H1 (cell line): ENCODE data around the gene KRTAP10-2. TPM values are rescaled to one million over a fixed set of nuclear protein-coding genes. Genes with fewer than 3 reads are reported as not detected.
A peak's percentile ranks its signal among the peaks of the same experiment; 100 is the strongest.

ENCODE experiments used
- CTCF ChIA-PET: fragments of 300-600 bp; sonication (Branson Sonifier 250); formaldehyde crosslinking; loops from one replicate; lab custom pipeline; 2021; ENCODE audit not compliant: partially characterized antibody; lab: Charles Lee
- POLR2A ChIA-PET: fragments of 300-600 bp; sonication (Branson Sonifier 250); formaldehyde crosslinking; loops from one replicate; lab custom pipeline; 2021; ENCODE audit warnings: inconsistent platforms; ENCODE audit not compliant: partially characterized antibody; lab: Charles Lee
- DNase-seq, 2 experiments: peaks; one replicate each; pipeline versions ENCODE4 v3.0.0 to v3.0.0-alpha.2; 2010 to 2022; ENCODE audit warnings: low spot score in 2 of 2, low read depth in 1 of 2, mixed read lengths in 1 of 2
- FAIRE-seq: peaks from 2 replicates; lab custom pipeline; 2011; peaks lifted over from hg19 to GRCh38; lab: Jason Lieb, UNC
- H2AFZ ChIP-seq: 2 replicates; pipeline ENCODE4 v1.8.1; 2012; ENCODE audit warnings: low read length, inconsistent platforms
- H2AK5ac ChIP-seq: 2 replicates; pipeline ENCODE4 v1.6.1; 2013; ENCODE audit warnings: low read depth, low read length
- H2BK120ac ChIP-seq: replicated peaks from 2 replicates; pipeline ENCODE3; 2013; ENCODE audit warnings: low read depth, low read length, inconsistent platforms
- H2BK12ac ChIP-seq: 2 replicates; pipeline ENCODE4 v1.6.1; 2013; ENCODE audit warnings: low read depth, low read length
- H2BK15ac ChIP-seq: 2 replicates; pipeline ENCODE4 v1.6.1; 2013; ENCODE audit warnings: low read length
- H2BK20ac ChIP-seq: 2 replicates; pipeline ENCODE4 v1.6.1; 2013; ENCODE audit warnings: low read length
- H2BK5ac ChIP-seq: 2 replicates; pipeline ENCODE4 v1.6.1; 2013; ENCODE audit warnings: low read depth, low read length
- H3K14ac ChIP-seq: 2 replicates; pipeline ENCODE4 v1.6.1; 2013; ENCODE audit warnings: inconsistent platforms; ENCODE audit not compliant: insufficient read length
- H3K18ac ChIP-seq: 2 replicates; pipeline ENCODE4 v1.6.1; 2013; ENCODE audit warnings: low read length; ENCODE audit errors: extremely low read depth
- H3K23ac ChIP-seq: 2 replicates; pipeline ENCODE4 v1.6.1; 2013; ENCODE audit warnings: inconsistent platforms; ENCODE audit not compliant: insufficient read length
- H3K23me2 ChIP-seq: 2 replicates; pipeline ENCODE4 v1.6.1; 2013; ENCODE audit warnings: low read depth, low read length
- H3K27ac ChIP-seq: 2 replicates; pipeline ENCODE4 v1.6.1; 2011; ENCODE audit warnings: low read depth, low read length, inconsistent platforms
- H3K27me3 ChIP-seq, 4 experiments: replicated peaks in 1 of 4; 1 replicate in 1 of 4; 2 replicates in 3 of 4; pipeline versions ENCODE4 v1.6.1 to v1.8.1; 2011 to 2013; ENCODE audit warnings: low read length in 3 of 4, mild to moderate bottlenecking in 3 of 4, inconsistent platforms in 2 of 4, mixed read lengths in 2 of 4, moderate library complexity in 1 of 4; ENCODE audit not compliant: control insufficient read depth in 3 of 4, insufficient read depth in 3 of 4; ENCODE audit errors: extremely low read depth in 1 of 4
- H3K36me3 ChIP-seq, 4 experiments: 2 replicates each; pipeline versions ENCODE4 v1.6.1 to v1.8.1; 2011 to 2013; ENCODE audit warnings: mild to moderate bottlenecking in 4 of 4, low read length in 3 of 4, moderate library complexity in 2 of 4, control low read depth in 1 of 4, inconsistent platforms in 1 of 4; ENCODE audit not compliant: insufficient read depth in 4 of 4, control insufficient read depth in 2 of 4
- H3K4ac ChIP-seq: replicated peaks from 2 replicates; pipeline ENCODE3; 2013; ENCODE audit warnings: low read length, low read depth, mixed read lengths, inconsistent platforms; ENCODE audit not compliant: insufficient read length
- H3K4me1 ChIP-seq, 4 experiments: replicated peaks in 1 of 4; 1 replicate in 1 of 4; 2 replicates in 3 of 4; pipeline versions ENCODE4 v1.6.1 to v1.8.1; 2011 to 2013; ENCODE audit warnings: low read length in 3 of 4, inconsistent platforms in 2 of 4, mixed read lengths in 1 of 4; ENCODE audit not compliant: insufficient read depth in 4 of 4, control insufficient read depth in 3 of 4
- H3K4me2 ChIP-seq, 2 experiments: 2 replicates each; pipeline versions ENCODE4 v1.6.1 to v1.8.1; 2011 to 2013; ENCODE audit warnings: low read depth in 2 of 2, low read length in 2 of 2, control low read depth in 1 of 2, inconsistent platforms in 1 of 2, mild to moderate bottlenecking in 1 of 2; ENCODE audit not compliant: insufficient read depth in 1 of 2
- H3K4me3 ChIP-seq, 4 experiments: fragments of 200-600, 300-600 bp in 1 of 4; sonication (generic), shearing (Covaris generic), sonication (Bioruptor Twin) in 1 of 4; 2 replicates each; pipeline versions ENCODE4 v1.5.1 to v1.8.1; 2011 to 2016; ENCODE audit warnings: low read length in 4 of 4, low read depth in 3 of 4, control low read depth in 2 of 4, inconsistent platforms in 2 of 4, mild to moderate bottlenecking in 2 of 4, mixed read lengths in 1 of 4, moderate library complexity in 1 of 4; ENCODE audit not compliant: insufficient read depth in 2 of 4; ENCODE audit errors: extremely low read depth in 1 of 4
- H3K56ac ChIP-seq: replicated peaks from 2 replicates; pipeline ENCODE3; 2013; ENCODE audit warnings: low read depth, mild to moderate bottlenecking, mixed read lengths, low read length, inconsistent platforms; ENCODE audit not compliant: insufficient read length
- H3K79me1 ChIP-seq: 2 replicates; pipeline ENCODE4 v1.6.1; 2013; ENCODE audit warnings: low read depth, low read length, control low read depth
- H3K79me2 ChIP-seq, 2 experiments: 2 replicates each; pipeline versions ENCODE4 v1.6.1 to v1.8.1; 2012 to 2013; ENCODE audit warnings: low read length in 2 of 2, mild to moderate bottlenecking in 2 of 2, inconsistent platforms in 1 of 2; ENCODE audit not compliant: insufficient read depth in 2 of 2, control insufficient read depth in 1 of 2
- H3K9ac ChIP-seq, 4 experiments: replicated peaks in 1 of 4; 1 replicate in 1 of 4; 2 replicates in 3 of 4; pipeline versions ENCODE4 v1.6.1 to v1.8.1; 2011 to 2013; ENCODE audit warnings: low read depth in 3 of 4, low read length in 3 of 4, control low read depth in 2 of 4, mild to moderate bottlenecking in 2 of 4, moderate library complexity in 2 of 4, inconsistent platforms in 1 of 4; ENCODE audit errors: extremely low read depth in 1 of 4
- H3K9me3 ChIP-seq, 2 experiments: 2 replicates each; pipeline versions ENCODE4 v1.6.1 to v1.8.1; 2012 to 2013; ENCODE audit warnings: mild to moderate bottlenecking in 2 of 2, moderate library complexity in 2 of 2, control low read depth in 1 of 2, inconsistent platforms in 1 of 2, low read depth in 1 of 2, low read length in 1 of 2, mixed read lengths in 1 of 2; ENCODE audit not compliant: insufficient read depth in 2 of 2
- H4K20me1 ChIP-seq, 2 experiments: replicated peaks in 1 of 2; 2 replicates each; pipeline versions ENCODE3 to v1.8.1; 2011 to 2013; ENCODE audit warnings: inconsistent platforms in 2 of 2, low read length in 2 of 2, mild to moderate bottlenecking in 1 of 2; ENCODE audit not compliant: insufficient read depth in 2 of 2, control insufficient read depth in 1 of 2
- H4K5ac ChIP-seq: 2 replicates; pipeline ENCODE4 v1.6.1; 2013; ENCODE audit warnings: low read length, low read depth, mixed read lengths, inconsistent platforms; ENCODE audit not compliant: insufficient read length
- H4K8ac ChIP-seq: 2 replicates; pipeline ENCODE4 v1.8.0; 2013; ENCODE audit warnings: mild to moderate bottlenecking, moderate library complexity, low read length, inconsistent platforms; ENCODE audit not compliant: insufficient read depth; ENCODE audit errors: extremely low read depth
- H4K91ac ChIP-seq: replicated peaks from 2 replicates; pipeline ENCODE3; 2013; ENCODE audit warnings: low read length, mixed read lengths, inconsistent platforms; ENCODE audit not compliant: insufficient read length
- BCL11A ChIP-seq, 2 experiments: IDR thresholded peaks; one replicate each; pipeline ENCODE4 v1.6.1; 2011; ENCODE audit warnings: low read depth in 2 of 2, low read length in 2 of 2, mild to moderate bottlenecking in 2 of 2
- CREB1 ChIP-seq: IDR thresholded peaks from 2 replicates; pipeline ENCODE4 v1.6.1; 2012; ENCODE audit warnings: inconsistent platforms
- SIX5 ChIP-seq: IDR thresholded peaks from 2 replicates; pipeline ENCODE4 v1.6.1; 2011; ENCODE audit warnings: mild to moderate bottlenecking, low read depth, low read length
- TAF7 ChIP-seq: optimal IDR thresholded peaks from 2 replicates; pipeline ENCODE3; 2011; ENCODE audit warnings: low read depth, mild to moderate bottlenecking, inconsistent platforms, low read length, moderate library complexity, borderline replicate concordance
- WGBS, 2 experiments: shearing (Covaris generic) in 1 of 2; methylation state at CpG; one replicate each; pipeline versions ENCODE4 v1.1.6 to v1.1.7; 2013 to 2015; ENCODE audit warnings: low lambda C conversion rate in 2 of 2, mixed read lengths in 2 of 2, inconsistent platforms in 1 of 2, low coverage in 1 of 2, missing lambda C conversion rate in 1 of 2; ENCODE audit not compliant: insufficient replicate concordance in 2 of 2, insufficient coverage in 1 of 2, insufficient read length in 1 of 2; ENCODE audit errors: extremely low coverage in 1 of 2, missing lambda C conversion rate in 1 of 2; 5-methylcytosine and 5-hydroxymethylcytosine counted together
- polyA plus RNA-seq, 7 experiments: library from polyadenylated mRNA; depleted of rRNA in 3 of 7; stranded (reverse) in 5 of 7; unstranded in 2 of 7; fragments of >200 nt in 5 of 7; fragments of 200-250 nt in 2 of 7; gene quantifications; 1 replicate in 5 of 7; 2 replicates in 1 of 7; 4 replicates in 1 of 7; pipeline versions ENCODE4 v1.2.1 to v1.2.3, GENCODE V29; 2011 to 2013; ENCODE audit warnings: missing spikeins in 2 of 7, mixed read lengths in 2 of 7
- total RNA-seq: library from RNA; stranded (reverse); fragmentation: NEBNext Ultra II Directional; extraction: Animal tissue kit (Norgen Biotek cat#: 25700); gene quantifications from 2 replicates; pipeline ENCODE4 v1.2.1, GENCODE V29; 2021

The KRTAP10-2 gene
- total and polyA plus RNA-seq, 2 of the 8 experiments (the other 6 are each of a cell fraction or from before 2014, with no cell fraction given), result 0.11 TPM; not detected in 1

GRCh38 chr21:44595524-44595923 is 44.2 kb upstream of the KRTAP10-2 start:
- Histone ChIP-seq H3K56ac (no peak overlapping the region), H3K4me2 (no peak overlapping the region), H4K20me1 (no peaks in the 10 kb centered on the region), H3K4me1 (peaks cover 2 to 20% (median 10%) of the 10 kb centered on the region in 4 experiments), H2AK5ac (peak overlapping the region; percentile 75; the same call in 1 of the 2 replicates), H2BK15ac (0 out of 2 replicates have a peak overlapping the region, but pooled peaks have one; percentile 5), H3K18ac (no peak overlapping the region), H4K5ac (peak overlapping the region; percentile 12), H2BK5ac (peak overlapping the region; percentile 72; the same call in 1 of the 2 replicates), H3K4me3 (no peak overlapping the region), H3K9me3 (no peaks in the 10 kb centered on the region), H2BK120ac (peak overlapping the region; percentile 96), H4K8ac (no peak overlapping the region), H3K9ac (no peak overlapping the region), H3K27me3 (no peaks in the 10 kb centered on the region), H2BK20ac (peak overlapping the region; percentile 94), H4K91ac (peak overlapping the region; percentile 88), H3K14ac (no peak overlapping the region), H3K27ac (no peak overlapping the region), H3K4ac (peak overlapping the region; percentile 96), H3K23me2 (0 out of 2 replicates have a peak, but pooled peaks cover 4% of the 10 kb centered on the region), H3K79me2 (no peaks in the 10 kb centered on the region), H2AFZ (no peak overlapping the region), H3K79me1 (no peaks in the 10 kb centered on the region), H3K36me3 (no peaks in the 10 kb centered on the region), H3K23ac (no peak overlapping the region), H2BK12ac (0 out of 2 replicates have a peak overlapping the region, but pooled peaks have one; percentile 96)
- POLR2A ChIA-PET, result interaction anchor here (0.8 kb wide), 1 partner anchor 78 kb away, joined by 3 read pairs; no protein-coding TSS in a partner anchor
- WGBS, 2 experiments, result 89% methylated on average over 6 of the region's 6 CpGs; no CpG with 5 or more reads in 1 of the 2 experiments
- TF ChIP-seq CREB1 (no peak), SIX5 (no peak), TAF7 (no peak), BCL11A (IDR thresholded peaks at IDR 0.05; ENCODE audit: low read depth in 2 of 2, low read length in 2 of 2) (no peak)
- peak in 1 of 2 experiments; percentile 37 for DNase-seq
- CTCF ChIA-PET, result interaction anchor here (0.8 to 1.4 kb wide), 4 partner anchors 15 to 198 kb away, joined by 3 to 5 read pairs (median 4); partner anchors contain the start of gene KRTAP10-5
- FAIRE-seq, result no peak
